Spleen (tissue), 11 donors: ENCODE data around the gene PITRM1. TPM values are rescaled to one million over a fixed set of nuclear protein-coding genes. Genes with fewer than 3 reads are reported as not detected.

Source experiments
- DNase-seq: peaks from one replicate; pipeline ENCODE4 v3.0.0-alpha.2; 2020
- H3K27ac ChIP-seq, 8 donors: fragments of 200-600 bp; sonication (generic) in 7 of 8; 1 replicate in 4 of 8; 2 replicates in 4 of 8; pipeline versions ENCODE4 v1.5.0 to v1.8.0; 2016 to 2021; ENCODE audit warnings: inconsistent platforms in 4 of 8, mild to moderate bottlenecking in 4 of 8, moderate library complexity in 1 of 8
- H3K27me3 ChIP-seq, 7 donors: fragments of 200-600 bp; sonication (generic) in 6 of 7; replicated peaks in 1 of 7; 1 replicate in 4 of 7; 2 replicates in 3 of 7; pipeline versions ENCODE4 v1.5.0 to v1.8.0; 2016 to 2021; ENCODE audit warnings: inconsistent platforms in 3 of 7, mild to moderate bottlenecking in 1 of 7
- H3K36me3 ChIP-seq, 6 donors: fragments of 200-600 bp; sonication (generic) in 5 of 6; 1 replicate in 4 of 6; 2 replicates in 2 of 6; pipeline versions ENCODE4 v1.5.0 to v1.8.0; 2016 to 2021; ENCODE audit warnings: inconsistent platforms in 2 of 6
- H3K4me1 ChIP-seq, 6 donors: fragments of 200-600 bp; sonication (generic) in 5 of 6; 1 replicate in 3 of 6; 2 replicates in 3 of 6; pipeline versions ENCODE4 v1.5.0 to v1.8.0; 2016 to 2021; ENCODE audit warnings: inconsistent platforms in 3 of 6
- H3K4me3 ChIP-seq, 8 donors: fragments of 200-600 bp; sonication (generic) in 7 of 8; 1 replicate in 4 of 8; 2 replicates in 4 of 8; pipeline versions ENCODE4 v1.5.0 to v1.8.0; 2016 to 2021; ENCODE audit warnings: inconsistent platforms in 4 of 8, mild to moderate bottlenecking in 4 of 8, moderate library complexity in 2 of 8
- H3K9me3 ChIP-seq, 8 donors: fragments of 200-600 bp; sonication (generic) in 7 of 8; 1 replicate in 4 of 8; 2 replicates in 4 of 8; pipeline versions ENCODE4 v1.5.0 to v1.8.0; 2016 to 2021; ENCODE audit warnings: inconsistent platforms in 4 of 8
- POLR2A ChIP-seq, 3 donors: fragments of 450-650 bp; IDR thresholded peaks; one replicate each; pipeline ENCODE4 v1.5.1; 2017; ENCODE audit warnings: antibody characterized with exemption in 3 of 3, mild to moderate bottlenecking in 1 of 3
- POLR2AphosphoS5 ChIP-seq, 3 donors: sonication (generic); formaldehyde crosslinking; IDR thresholded peaks; one replicate each; pipeline ENCODE4 v1.5.1; 2017; ENCODE audit warnings: antibody characterized with exemption in 3 of 3
- WGBS, 5 donors: extraction: QIAGEN DNeasy Blood & Tissue Kit in 3 of 5; methylation state at CpG; one replicate each; pipeline versions ENCODE4 v1.1.5 to v1.1.7; 2013 to 2018; 5-methylcytosine and 5-hydroxymethylcytosine counted together
- intact Hi-C: fragments of 100-400 bp; cut with DNase I; formaldehyde crosslinking; loops from one replicate; pipeline ENCODE4 v1.15.0; 2023; ENCODE audit warnings: low total_unique reads
- polyA plus RNA-seq, 3 donors: library from polyadenylated mRNA; stranded (reverse); fragments of 200-250 nt; gene quantifications; one replicate each; pipeline ENCODE4 v1.2.1, GENCODE V29; 2013
- total RNA-seq, 7 donors: library from RNA; depleted of rRNA in 3 of 7; stranded (reverse); fragments of >200 nt in 3 of 7; fragmentation: NEBNext Ultra II Directional in 4 of 7; extraction: Animal tissue kit (Norgen Biotek cat#: 25700) in 4 of 7; gene quantifications; one replicate each; pipeline versions ENCODE4 v1.1.0 to v1.2.1, GENCODE V29; 2016 to 2021
- TF ChIP-seq, protein P1 (sequence below), 11 experiments: fragments of 200-600 bp in 7 of 11; fragments of 450-650 bp in 4 of 11; sonication (generic) in 4 of 11; IDR thresholded peaks in 8 of 11; conservative IDR thresholded peaks in 3 of 11; 1 replicate in 7 of 11; 2 replicates in 4 of 11; pipeline versions ENCODE4 v1.4.0 to v1.8.0; 2016 to 2021; ENCODE audit warnings: antibody characterized with exemption in 11 of 11, inconsistent platforms in 4 of 11, mild to moderate bottlenecking in 1 of 11
- donor health status: healthy with polysubstance abuse.
- donor health status: DM: no; HTN: no; CAD: no; lungs with moderate emphysema.
- donor health status: DM: no; HTN: no; CAD: no.
- donor health status: Bipolar disorder and iron deficiency.
- donor health status: healthy.
- donor health status: DM: no; HTN: no; CAD: no.
- donor health status: DM: yes; HTN: yes; CAD: no.

The PITRM1 gene
- total and polyA plus RNA-seq, 10 donors: 38.5 to 63.2 (median 52.0) TPM

DNA sequence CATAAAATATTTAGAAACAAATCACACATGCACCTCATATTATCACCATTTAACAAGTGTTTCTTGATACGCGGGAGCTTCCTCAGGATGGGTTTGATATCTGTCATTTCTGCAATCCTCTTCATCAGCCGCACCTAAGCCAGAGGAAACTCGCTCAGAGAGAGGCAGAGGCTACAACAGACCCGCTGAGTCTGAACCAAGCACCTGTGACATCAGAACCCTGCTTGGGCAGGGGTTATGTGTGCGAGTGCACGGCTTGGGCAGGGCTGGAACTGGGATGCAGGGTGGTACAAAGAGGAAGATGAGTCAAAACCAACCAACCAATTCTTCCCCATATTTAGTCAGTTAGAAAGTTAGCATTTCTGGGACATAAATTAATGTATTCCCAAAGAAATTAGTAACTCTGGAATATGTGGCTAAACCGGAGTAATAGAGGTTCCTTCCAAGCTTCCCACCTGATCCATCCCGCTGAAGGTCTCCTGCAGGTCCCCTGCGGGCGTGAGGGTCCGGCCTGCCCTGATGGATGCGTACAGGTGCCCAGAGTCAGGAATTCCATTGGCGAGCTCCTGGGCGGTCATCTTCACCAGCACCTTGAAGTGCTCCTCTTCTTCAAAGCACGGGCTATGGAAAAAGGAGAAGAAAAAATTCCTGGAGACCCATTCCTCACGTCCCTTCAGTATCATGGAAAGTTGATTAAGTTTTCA, 25.3 kb downstream of the PITRM1 start:
- Histone ChIP-seq H3K27me3 (no peaks in the 10 kb centered on the region), H3K27ac (no peak overlapping the region), H3K4me3 (no peak overlapping the region), H3K36me3 (peaks cover 8 to 100% (median 99%) of the 10 kb centered on the region in 6 donors), H3K9me3 (no peaks in the 10 kb centered on the region), H3K4me1 (no peaks in the 10 kb centered on the region)
- no peak for TF ChIP-seq POLR2AphosphoS5 (IDR thresholded peaks at IDR 0.05)
- TF ChIP-seq, protein P1, sequence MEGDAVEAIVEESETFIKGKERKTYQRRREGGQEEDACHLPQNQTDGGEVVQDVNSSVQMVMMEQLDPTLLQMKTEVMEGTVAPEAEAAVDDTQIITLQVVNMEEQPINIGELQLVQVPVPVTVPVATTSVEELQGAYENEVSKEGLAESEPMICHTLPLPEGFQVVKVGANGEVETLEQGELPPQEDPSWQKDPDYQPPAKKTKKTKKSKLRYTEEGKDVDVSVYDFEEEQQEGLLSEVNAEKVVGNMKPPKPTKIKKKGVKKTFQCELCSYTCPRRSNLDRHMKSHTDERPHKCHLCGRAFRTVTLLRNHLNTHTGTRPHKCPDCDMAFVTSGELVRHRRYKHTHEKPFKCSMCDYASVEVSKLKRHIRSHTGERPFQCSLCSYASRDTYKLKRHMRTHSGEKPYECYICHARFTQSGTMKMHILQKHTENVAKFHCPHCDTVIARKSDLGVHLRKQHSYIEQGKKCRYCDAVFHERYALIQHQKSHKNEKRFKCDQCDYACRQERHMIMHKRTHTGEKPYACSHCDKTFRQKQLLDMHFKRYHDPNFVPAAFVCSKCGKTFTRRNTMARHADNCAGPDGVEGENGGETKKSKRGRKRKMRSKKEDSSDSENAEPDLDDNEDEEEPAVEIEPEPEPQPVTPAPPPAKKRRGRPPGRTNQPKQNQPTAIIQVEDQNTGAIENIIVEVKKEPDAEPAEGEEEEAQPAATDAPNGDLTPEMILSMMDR (IDR thresholded peaks at IDR 0.05 in 8 of 11, conservative IDR thresholded peaks at IDR 0.05 in 3 of 11): no peak
- TF ChIP-seq POLR2A (IDR thresholded peaks at IDR 0.05): no peak
- no peak for DNase-seq
- intact Hi-C loops: no loop called here
- WGBS, 5 donors: 84 to 97% (median 92%) methylated on average over 17 of the region's 17 CpGs

DNA sequence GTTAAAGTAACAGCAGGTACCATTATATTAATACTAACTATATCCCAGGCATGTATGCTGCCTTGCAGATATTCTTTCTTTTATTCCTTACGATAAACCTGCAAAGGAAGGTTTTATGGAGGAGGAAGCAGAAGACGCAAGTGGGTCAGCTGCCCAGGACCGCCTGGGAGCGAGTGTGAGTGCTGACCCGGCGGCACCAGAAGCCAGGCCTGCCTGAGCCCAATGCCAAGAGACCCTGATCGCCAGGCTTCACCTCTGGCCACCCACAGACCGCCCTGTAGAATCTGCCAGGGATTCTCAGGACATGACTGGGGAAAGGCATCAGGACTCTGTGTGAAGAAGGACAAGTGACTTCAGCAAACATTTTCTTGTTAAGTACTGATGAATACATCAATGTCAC, 26.3 kb downstream of the PITRM1 start:
- intact Hi-C loops: no loop called here
- no peak for DNase-seq
- WGBS, 5 donors: 94 to 100% (median 97%) methylated on average over 8 of the region's 8 CpGs
- H3K9me3 ChIP-seq: no peaks in the 10 kb centered on the region
- H3K27ac ChIP-seq: no peak overlapping the region
- no peak overlapping the region for H3K4me3 ChIP-seq
- H3K27me3 ChIP-seq: no peaks in the 10 kb centered on the region
- TF ChIP-seq, protein P1 (IDR thresholded peaks at IDR 0.05 in 8 of 11, conservative IDR thresholded peaks at IDR 0.05 in 3 of 11): no peak
- no peak for TF ChIP-seq POLR2A (IDR thresholded peaks at IDR 0.05)
- peak in 1 of 3 donors; percentile 20 for TF ChIP-seq POLR2AphosphoS5 (IDR thresholded peaks at IDR 0.05)
- H3K4me1 ChIP-seq: no peaks in the 10 kb centered on the region
- peaks cover 8 to 100% (median 100%) of the 10 kb centered on the region in 6 donors for H3K36me3 ChIP-seq

DNA sequence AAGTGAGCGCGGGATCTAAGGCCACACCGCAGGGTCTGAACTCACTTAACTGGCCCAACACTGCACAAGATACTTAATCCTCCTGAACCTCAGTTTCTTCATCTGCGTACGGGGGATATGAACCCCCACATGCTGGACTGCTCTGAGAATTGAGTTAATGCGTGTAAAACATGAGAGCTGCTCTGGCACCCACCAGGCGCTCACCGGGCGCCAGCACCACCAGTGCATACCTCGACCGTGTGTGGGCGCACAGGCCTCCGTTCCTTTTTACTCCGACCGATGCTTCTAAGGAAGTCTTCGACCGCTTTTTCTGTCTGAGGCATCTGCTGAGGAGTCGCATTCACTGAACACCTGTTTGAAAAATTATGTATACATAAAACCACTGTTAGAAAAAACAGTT, 27.2 kb downstream of the PITRM1 start:
- WGBS, 5 donors: 96 to 99% (median 98%) methylated on average over 18 of the region's 18 CpGs
- no peaks in the 10 kb centered on the region for H3K9me3 ChIP-seq
- no peaks in the 10 kb centered on the region for H3K27me3 ChIP-seq
- H3K27ac ChIP-seq: no peak overlapping the region
- H3K36me3 ChIP-seq: peaks cover 9 to 100% (median 100%) of the 10 kb centered on the region in 6 donors
- H3K4me1 ChIP-seq: no peaks in the 10 kb centered on the region
- intact Hi-C loops: no loop called here
- TF ChIP-seq POLR2A (IDR thresholded peaks at IDR 0.05) (no peak), POLR2AphosphoS5 (IDR thresholded peaks at IDR 0.05) (no peak)
- TF ChIP-seq, protein P1 (IDR thresholded peaks at IDR 0.05 in 8 of 11, conservative IDR thresholded peaks at IDR 0.05 in 3 of 11): no peak
- no peak for DNase-seq
- H3K4me3 ChIP-seq: no peak overlapping the region

DNA sequence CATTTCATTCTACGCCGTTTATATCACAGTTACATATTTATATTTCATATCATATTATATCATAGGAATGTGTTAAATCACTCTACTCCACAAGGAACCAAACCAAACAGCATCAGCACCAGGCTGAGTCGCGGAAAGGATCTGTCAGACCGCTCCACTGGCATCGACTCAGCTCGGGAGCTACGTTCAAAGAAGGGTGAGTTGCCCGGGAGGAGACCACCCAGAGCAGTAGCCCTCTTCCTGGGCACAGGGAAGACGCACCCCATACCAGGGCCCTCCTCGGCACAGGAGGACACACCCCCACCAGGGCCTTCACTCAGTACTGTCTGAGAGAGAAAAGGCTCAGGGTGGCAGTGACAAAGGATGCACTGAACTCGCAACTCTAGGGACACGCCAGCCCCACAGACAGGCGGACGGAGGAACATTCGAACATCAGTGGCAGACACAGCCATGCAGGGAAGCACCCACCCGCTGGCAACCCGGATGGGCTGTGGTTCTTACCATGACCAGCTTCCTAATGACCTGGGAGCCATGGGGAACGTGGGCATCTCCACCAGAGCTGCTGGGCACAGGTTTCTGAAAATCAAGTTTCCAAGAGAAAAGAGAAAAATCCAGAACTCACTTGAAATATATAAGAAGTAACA, 28.7 kb downstream of the PITRM1 start:
- intact Hi-C loops: no loop called here
- Histone ChIP-seq H3K4me3 (no peak overlapping the region), H3K4me1 (no peaks in the 10 kb centered on the region), H3K9me3 (no peaks in the 10 kb centered on the region), H3K27ac (no peak overlapping the region), H3K27me3 (no peaks in the 10 kb centered on the region), H3K36me3 (peaks cover 7 to 100% (median 100%) of the 10 kb centered on the region in 6 donors)
- no peak for DNase-seq
- TF ChIP-seq, protein P1 (IDR thresholded peaks at IDR 0.05 in 8 of 11, conservative IDR thresholded peaks at IDR 0.05 in 3 of 11): no peak
- TF ChIP-seq POLR2A (IDR thresholded peaks at IDR 0.05) (no peak), POLR2AphosphoS5 (IDR thresholded peaks at IDR 0.05) (no peak)
- 94 to 97% (median 97%) methylated on average over 19 of the region's 19 CpGs for WGBS, 5 donors
